HG03439 (cell line): Measurements from ENCODE around the gene GRM5.

Experiments used
- ATAC-seq: cut with Tn5 transposase; IDR thresholded peaks from one replicate; pipeline ENCODE4 v1.9.1; 2021; ENCODE audit warnings: mild to moderate bottlenecking, moderate library complexity; ENCODE audit not compliant: unreplicated experiment

The GRM5 gene

GRCh38 chr11:88739524-88739923 is 326.3 kb downstream of the GRM5 start:
- no peak for ATAC-seq

- no peak for ATAC-seq
These were observed 356.2 kb downstream of the GRM5 start for GRCh38 chr11:88709567-88709966.

GRCh38 chr11:88704485-88704884 is 361.3 kb downstream of the GRM5 start:
- no peak for ATAC-seq

GRCh38 chr11:88701816-88702215 is 364.0 kb downstream of the GRM5 start:
- ATAC-seq: no peak

GRCh38 chr11:88697139-88697538 is 368.6 kb downstream of the GRM5 start:
- ATAC-seq: no peak

GRCh38 chr11:88695689-88696414 is 369.9 kb downstream of the GRM5 start:
- ATAC-seq: no peak

- ATAC-seq: no peak
These were observed 373.3 kb downstream of the GRM5 start for GRCh38 chr11:88692306-88693086.

- ATAC-seq: no peak
These were observed 376.1 kb downstream of the GRM5 start for GRCh38 chr11:88689548-88690240.

GRCh38 chr11:88683024-88683423 is 382.8 kb downstream of the GRM5 start:
- ATAC-seq: no peak

- no peak for ATAC-seq
These were observed 385.0 kb downstream of the GRM5 start for GRCh38 chr11:88680806-88681205.

GRCh38 chr11:88666364-88666763 is 399.4 kb downstream of the GRM5 start:
- ATAC-seq: no peak

GRCh38 chr11:88657076-88657738 is 408.6 kb downstream of the GRM5 start:
- ATAC-seq: no peak

GRCh38 chr11:88656283-88656682 is 409.5 kb downstream of the GRM5 start:
- no peak for ATAC-seq

GRCh38 chr11:88655656-88656055 is 410.1 kb downstream of the GRM5 start:
- ATAC-seq: no peak

GRCh38 chr11:88655196-88655595 is 410.6 kb downstream of the GRM5 start:
- ATAC-seq: no peak

- ATAC-seq: no peak
These were observed 414.2 kb downstream of the GRM5 start for GRCh38 chr11:88651556-88651955.

- no peak for ATAC-seq
These were observed 421.1 kb downstream of the GRM5 start for GRCh38 chr11:88644724-88645123.

- ATAC-seq: no peak
These were observed 433.6 kb downstream of the GRM5 start for GRCh38 chr11:88632163-88632562.

- no peak for ATAC-seq
These were observed 434.3 kb downstream of the GRM5 start for GRCh38 chr11:88631497-88631896.

- no peak for ATAC-seq
These were observed 436.3 kb downstream of the GRM5 start for GRCh38 chr11:88629496-88629895.

- ATAC-seq: no peak
These were observed 439.6 kb downstream of the GRM5 start for GRCh38 chr11:88626216-88626615.
